H9 (cell line): Measurements from ENCODE around the gene ZNF79. TPM values are rescaled to one million over a fixed set of nuclear protein-coding genes. Genes with fewer than 3 reads are reported as not detected.

Experiments used
- DNase-seq: peaks from one replicate; pipeline ENCODE4 v3.0.0-alpha.2; 2017
- H2AFZ ChIP-seq: one replicate; pipeline ENCODE4 v1.6.1; 2013; ENCODE audit warnings: mild to moderate bottlenecking, low read length, control low read depth, moderate library complexity
- H2AK5ac ChIP-seq: 2 replicates; pipeline ENCODE4 v1.6.1; 2013; ENCODE audit warnings: low read length, control low read depth, mixed read lengths; ENCODE audit not compliant: insufficient read length
- H2BK120ac ChIP-seq: one replicate; pipeline ENCODE4 v1.6.1; 2013; ENCODE audit warnings: low read depth, mild to moderate bottlenecking, low read length, control low read depth, inconsistent platforms; ENCODE audit not compliant: poor library complexity, severe bottlenecking
- H2BK12ac ChIP-seq: 2 replicates; pipeline ENCODE4 v1.6.1; 2013; ENCODE audit warnings: low read length, control low read depth, mixed read lengths, low read depth; ENCODE audit not compliant: insufficient read length
- H2BK15ac ChIP-seq: 2 replicates; pipeline ENCODE4 v1.6.1; 2013; ENCODE audit warnings: low read depth, low read length, control low read depth
- H2BK20ac ChIP-seq: one replicate; pipeline ENCODE4 v1.6.1; 2013; ENCODE audit warnings: low read depth, mild to moderate bottlenecking, low read length, control low read depth, inconsistent platforms; ENCODE audit not compliant: poor library complexity, severe bottlenecking
- H2BK5ac ChIP-seq: 2 replicates; pipeline ENCODE4 v1.6.1; 2013; ENCODE audit warnings: low read length, control low read depth, mixed read lengths; ENCODE audit not compliant: insufficient read length
- H3K14ac ChIP-seq: 2 replicates; pipeline ENCODE4 v1.6.1; 2013; ENCODE audit warnings: low read length, control low read depth; ENCODE audit not compliant: insufficient read depth
- H3K18ac ChIP-seq: 2 replicates; pipeline ENCODE4 v1.6.1; 2013; ENCODE audit warnings: low read depth, mild to moderate bottlenecking, mixed read lengths, low read length, control low read depth; ENCODE audit not compliant: insufficient read length
- H3K23ac ChIP-seq: 2 replicates; pipeline ENCODE4 v1.6.1; 2013; ENCODE audit warnings: low read length, control low read depth, mixed read lengths, low read depth; ENCODE audit not compliant: insufficient read length
- H3K23me2 ChIP-seq: 2 replicates; pipeline ENCODE4 v1.6.1; 2013; ENCODE audit warnings: low read depth, mild to moderate bottlenecking, mixed read lengths, low read length, control low read depth; ENCODE audit not compliant: insufficient read length, poor library complexity, severe bottlenecking
- H3K27ac ChIP-seq: 2 replicates; pipeline ENCODE4 v1.5.1; 2013; ENCODE audit warnings: low read length, control low read depth, mixed read lengths, low read depth; ENCODE audit not compliant: insufficient read length
- H3K27me3 ChIP-seq: 2 replicates; pipeline ENCODE4 v1.6.1; 2013; ENCODE audit warnings: low read length, control low read depth, inconsistent platforms; ENCODE audit not compliant: insufficient read depth
- H3K4ac ChIP-seq: 2 replicates; pipeline ENCODE4 v1.6.1; 2013; ENCODE audit warnings: low read depth, mild to moderate bottlenecking, control low read depth, inconsistent platforms, low read length, moderate library complexity
- H3K4me1 ChIP-seq: 2 replicates; pipeline ENCODE4 v1.6.1; 2013; ENCODE audit warnings: low read length, control low read depth, inconsistent platforms; ENCODE audit not compliant: insufficient read depth
- H3K4me2 ChIP-seq: 2 replicates; pipeline ENCODE4 v1.6.1; 2013; ENCODE audit warnings: low read length, control low read depth, mixed read lengths; ENCODE audit not compliant: insufficient read length, insufficient read depth
- H3K56ac ChIP-seq: 2 replicates; pipeline ENCODE4 v1.6.1; 2013; ENCODE audit warnings: low read depth, mild to moderate bottlenecking, mixed read lengths, low read length, control low read depth; ENCODE audit not compliant: insufficient read length
- H3K79me1 ChIP-seq: 2 replicates; pipeline ENCODE4 v1.6.1; 2013; ENCODE audit warnings: low read depth, mild to moderate bottlenecking, moderate library complexity, low read length, control low read depth, inconsistent platforms; ENCODE audit not compliant: insufficient read depth, poor library complexity, severe bottlenecking
- H3K79me2 ChIP-seq: 2 replicates; pipeline ENCODE4 v1.6.1; 2013; ENCODE audit warnings: low read length, control low read depth, inconsistent platforms; ENCODE audit not compliant: insufficient read depth
- H3K9ac ChIP-seq: 2 replicates; pipeline ENCODE4 v1.6.1; 2013; ENCODE audit warnings: low read length, control low read depth, mixed read lengths; ENCODE audit not compliant: insufficient read length; ENCODE audit errors: extremely low read depth
- H3K9me3 ChIP-seq: one replicate; pipeline ENCODE4 v1.6.1; 2013; ENCODE audit warnings: low read depth, low read length, inconsistent platforms; ENCODE audit not compliant: control insufficient read depth
- H3T11ph ChIP-seq: one replicate; pipeline ENCODE4 v1.6.1; 2013; ENCODE audit warnings: mild to moderate bottlenecking, low read length, control low read depth, inconsistent platforms
- H4K20me1 ChIP-seq: one replicate; pipeline ENCODE4 v1.6.1; 2013; ENCODE audit not compliant: control insufficient read depth, insufficient read length, insufficient read depth
- H4K5ac ChIP-seq: 2 replicates; pipeline ENCODE4 v1.6.1; 2013; ENCODE audit warnings: low read depth, mild to moderate bottlenecking, mixed read lengths, low read length, control low read depth; ENCODE audit not compliant: insufficient read length
- H4K8ac ChIP-seq: replicated peaks from 2 replicates; pipeline ENCODE4 v1.6.1; 2013; ENCODE audit warnings: low read length, control low read depth, mixed read lengths, low read depth; ENCODE audit not compliant: insufficient read length
- H4K91ac ChIP-seq: 2 replicates; pipeline ENCODE4 v1.6.1; 2013; ENCODE audit warnings: low read depth, mild to moderate bottlenecking, moderate library complexity, mixed read lengths, low read length, control low read depth; ENCODE audit not compliant: insufficient read length
- H3K27ac Mint-ChIP-seq, 3 experiments: 2 replicates in 2 of 3; 3 replicates in 1 of 3; pipeline ENCODE4 v1.8.0; 2020 to 2021; ENCODE audit warnings: mixed read lengths in 3 of 3, mild to moderate bottlenecking in 1 of 3, moderate library complexity in 1 of 3
- H3K27me3 Mint-ChIP-seq: 2 replicates; pipeline ENCODE4 v1.8.0; 2021; ENCODE audit warnings: low read depth, mild to moderate bottlenecking, moderate library complexity, mixed read lengths
- H3K36me3 Mint-ChIP-seq, 3 experiments: 2 replicates in 2 of 3; 3 replicates in 1 of 3; pipeline ENCODE4 v1.8.0; 2020 to 2021; ENCODE audit warnings: low read depth in 3 of 3, mixed read lengths in 3 of 3; ENCODE audit not compliant: insufficient read depth in 1 of 3
- H3K4me1 Mint-ChIP-seq, 2 experiments: 2 replicates each; pipeline ENCODE4 v1.8.0; 2020; ENCODE audit warnings: mixed read lengths in 2 of 2
- H3K4me3 Mint-ChIP-seq, 2 experiments: 2 replicates in 1 of 2; 3 replicates in 1 of 2; pipeline ENCODE4 v1.8.0; 2020 to 2021; ENCODE audit warnings: mild to moderate bottlenecking in 2 of 2, mixed read lengths in 2 of 2, moderate library complexity in 1 of 2
- H3K9me3 Mint-ChIP-seq, 2 experiments: 2 replicates in 1 of 2; 3 replicates in 1 of 2; pipeline ENCODE4 v1.8.0; 2020; ENCODE audit warnings: mild to moderate bottlenecking in 2 of 2, mixed read lengths in 2 of 2, moderate library complexity in 1 of 2
- CTCF ChIP-seq: fragments of 200-600 bp; sonication (generic); conservative IDR thresholded peaks from 3 replicates; pipeline ENCODE4 v1.8.0; 2021; ENCODE audit warnings: antibody characterized with exemption, mild to moderate bottlenecking
- WGBS: extraction: QIAGEN DNeasy Blood & Tissue Kit; methylation state at CpG from one replicate; pipeline ENCODE4 v1.1.7; 2013; ENCODE audit warnings: missing lambda C conversion rate, low lambda C conversion rate, mixed read lengths; ENCODE audit not compliant: insufficient read length; ENCODE audit errors: extremely low coverage; 5-methylcytosine and 5-hydroxymethylcytosine counted together
- total RNA-seq: library from RNA; stranded (reverse); gene quantifications from 2 replicates; pipeline ENCODE4 v1.2.1, GENCODE V29; 2021

The ZNF79 gene
- total RNA-seq, 1 experiment from 2014 or later, result 11.5 TPM

- no peaks in the 10 kb centered on the region for H3K27me3 ChIP-seq
- no peaks in the 10 kb centered on the region; the same call in 1 of the 2 replicates for H3K4me1 ChIP-seq
- no CpG with 5 or more reads among the region's 6 CpGs for WGBS
- Mint-ChIP-seq H3K27me3 (no peaks in the 10 kb centered on the region), H3K9me3 (no peaks in the 10 kb centered on the region), H3K36me3 (peaks cover 3 to 11% (median 7%) of the 10 kb centered on the region in 3 experiments; a peak in 6 of 7 replicates), H3K4me3 (peak overlapping the region; percentile 96 to 97), H3K4me1 (peaks cover 36 to 37% of the 10 kb centered on the region in 2 experiments), H3K27ac (no peak overlapping the region)
- H4K91ac ChIP-seq, result no peak overlapping the region
- H2BK120ac ChIP-seq, result no peak overlapping the region
- H3K4ac ChIP-seq, result no peak overlapping the region
- H4K8ac ChIP-seq, result no peak overlapping the region
- no peak overlapping the region for H3K18ac ChIP-seq
- H4K5ac ChIP-seq, result no peak overlapping the region
- H3K9me3 ChIP-seq, result no peaks in the 10 kb centered on the region
- no peak overlapping the region for H2BK15ac ChIP-seq
- no peak overlapping the region for H2BK20ac ChIP-seq
- peaks cover 8% of the 10 kb centered on the region; the same call in 1 of the 2 replicates for H3K79me2 ChIP-seq
- H3K14ac ChIP-seq, result no peak overlapping the region
- no peak for TF ChIP-seq CTCF
- no peak overlapping the region for H3K27ac ChIP-seq
- no peak overlapping the region for H2BK12ac ChIP-seq
- H3K23me2 ChIP-seq, result peaks cover 12% of the 10 kb centered on the region
- no peaks in the 10 kb centered on the region for H4K20me1 ChIP-seq
- no peak overlapping the region for H3K23ac ChIP-seq
- no peak for DNase-seq
- no peak overlapping the region for H2AFZ ChIP-seq
- peaks cover 3% of the 10 kb centered on the region for H3K79me1 ChIP-seq
- H2BK5ac ChIP-seq, result no peak overlapping the region
- no peak overlapping the region for H3K9ac ChIP-seq
- H3K56ac ChIP-seq, result no peak overlapping the region
- peak overlapping the region; percentile 97 for H3K4me2 ChIP-seq
- H3T11ph ChIP-seq, result no peak overlapping the region
- H2AK5ac ChIP-seq, result no peak overlapping the region
These were observed 1.4 kb upstream of the ZNF79 start for GRCh38 chr9:127422787-127423186.
